Spleen (tissue), 7 donors: ENCODE results near the gene MGMT.

ENCODE experiments used
- CTCF ChIP-seq, 11 experiments: fragments of 200-600 bp in 7 of 11; fragments of 450-650 bp in 4 of 11; sonication (generic) in 4 of 11; IDR thresholded peaks in 8 of 11; conservative IDR thresholded peaks in 3 of 11; 1 replicate in 7 of 11; 2 replicates in 4 of 11; pipeline versions ENCODE4 v1.4.0 to v1.8.0; 2016 to 2021; ENCODE audit warnings: antibody characterized with exemption in 11 of 11, inconsistent platforms in 4 of 11, mild to moderate bottlenecking in 1 of 11
- POLR2A ChIP-seq, 3 donors: fragments of 450-650 bp; IDR thresholded peaks; one replicate each; pipeline ENCODE4 v1.5.1; 2017; ENCODE audit warnings: antibody characterized with exemption in 3 of 3, mild to moderate bottlenecking in 1 of 3
- POLR2AphosphoS5 ChIP-seq, 3 donors: sonication (generic); formaldehyde crosslinking; IDR thresholded peaks; one replicate each; pipeline ENCODE4 v1.5.1; 2017; ENCODE audit warnings: antibody characterized with exemption in 3 of 3
- donor health status: DM: no; HTN: no; CAD: no; lungs with moderate emphysema.
- donor health status: DM: no; HTN: no; CAD: no.
- donor health status: DM: no; HTN: no; CAD: no.

- no peak for TF ChIP-seq CTCF (IDR thresholded peaks at IDR 0.05 in 8 of 11, conservative IDR thresholded peaks at IDR 0.05 in 3 of 11)
- no peak for TF ChIP-seq POLR2AphosphoS5 (IDR thresholded peaks at IDR 0.05)
- no peak for TF ChIP-seq POLR2A (IDR thresholded peaks at IDR 0.05)
Observed at GRCh38 chr10:129465796-129466702, 992 bp upstream of the MGMT start.
